Calu3 (cell line): ENCODE measurements around the gene MLLT3. TPM values are rescaled to one million over a fixed set of nuclear protein-coding genes. Genes with fewer than 3 reads are reported as not detected.

Experiments used
- BruUV-seq: library from RNA; stranded (reverse); fragments of 400-500 nt; replicated peaks from 2 replicates; lab custom pipeline; 2021; lab: Mats Ljungman, UMichigan
- CTCF ChIA-PET: fragments of 300-600 bp; sonication (Branson Sonifier 250); formaldehyde crosslinking; loops from one replicate; lab custom pipeline; 2022; ENCODE audit warnings: antibody characterized with exemption; lab: Charles Lee
- DNase-seq: peaks from one replicate; pipeline ENCODE4 v3.0.0; 2022
- H3K27ac Mint-ChIP-seq: one replicate; pipeline ENCODE4 v1.8.0; 2022; ENCODE audit warnings: mixed read lengths; ENCODE audit not compliant: unreplicated experiment
- H3K27me3 Mint-ChIP-seq: one replicate; pipeline ENCODE4 v1.8.0; 2022; ENCODE audit warnings: mixed read lengths; ENCODE audit not compliant: unreplicated experiment
- H3K36me3 Mint-ChIP-seq: one replicate; pipeline ENCODE4 v1.8.0; 2022; ENCODE audit warnings: mild to moderate bottlenecking, moderate library complexity, mixed read lengths; ENCODE audit not compliant: insufficient read depth, unreplicated experiment
- H3K4me1 Mint-ChIP-seq: one replicate; pipeline ENCODE4 v1.8.0; 2022; ENCODE audit warnings: mild to moderate bottlenecking, low read depth, mixed read lengths; ENCODE audit not compliant: unreplicated experiment
- H3K4me3 Mint-ChIP-seq: one replicate; pipeline ENCODE4 v1.8.0; 2022; ENCODE audit warnings: mild to moderate bottlenecking, low read depth, moderate library complexity, mixed read lengths; ENCODE audit not compliant: unreplicated experiment
- H3K9me3 Mint-ChIP-seq: one replicate; pipeline ENCODE4 v1.8.0; 2022; ENCODE audit warnings: low read depth, mixed read lengths; ENCODE audit not compliant: unreplicated experiment
- CTCF ChIP-seq: fragments of 200-600 bp; IDR thresholded peaks from one replicate; pipeline ENCODE4 v1.8.0; 2022; ENCODE audit warnings: antibody characterized with exemption; ENCODE audit not compliant: unreplicated experiment
- intact Hi-C: fragments of 100-400 bp; cut with micrococcal nuclease; formaldehyde crosslinking; loops from one replicate; pipeline ENCODE4 v1.10.0; 2022; ENCODE audit not compliant: unreplicated experiment
- total RNA-seq: library from RNA; stranded (reverse); gene quantifications from 2 replicates; pipeline ENCODE4 v1.2.3, GENCODE V29; 2022

Gene MLLT3
- total RNA-seq, 1 experiment from 2014 or later, result 23.1 TPM

GRCh38 chr9:20621471-20622329 lies 599 bp downstream of the MLLT3 start:
- no TSS peak for BruUV-seq
- TF ChIP-seq CTCF, result no peak
- peak; percentile 44 for DNase-seq
- Mint-ChIP-seq H3K9me3 (no peaks in the 10 kb centered on the region), H3K27me3 (no peaks in the 10 kb centered on the region), H3K36me3 (peaks cover 58% of the 10 kb centered on the region), H3K27ac (peak overlapping the region; percentile 64), H3K4me1 (peaks cover 13% of the 10 kb centered on the region), H3K4me3 (peak overlapping the region; percentile 84)
- intact Hi-C loops, result loop anchor here (1.0 to 10.0 kb wide), 7 partner anchors 68 to 694 kb away; no protein-coding TSS in a partner anchor
- CTCF ChIA-PET, result interaction anchor here (0.9 to 1.6 kb wide), 6 partner anchors 9 to 320 kb away, joined by 3 to 7 read pairs (median 4); no protein-coding TSS in a partner anchor

GRCh38 chr9:20620650-20621470 lies 1.4 kb downstream of the MLLT3 start:
- DNase-seq, result peak; percentile 10
- Mint-ChIP-seq H3K27me3 (no peaks in the 10 kb centered on the region), H3K27ac (peak overlapping the region; percentile 64), H3K4me1 (peaks cover 17% of the 10 kb centered on the region), H3K4me3 (peak overlapping the region; percentile 84), H3K9me3 (no peaks in the 10 kb centered on the region), H3K36me3 (peaks cover 58% of the 10 kb centered on the region)
- intact Hi-C loops, result loop anchor here (5.0 to 10.0 kb wide), 5 partner anchors 134 to 694 kb away; no protein-coding TSS in a partner anchor
- CTCF ChIA-PET, result no interaction called here
- TF ChIP-seq CTCF, result no peak
- BruUV-seq, result no TSS peak

- CTCF ChIA-PET, result interaction anchor here (1.4 kb wide), 1 partner anchor 10 kb away, joined by 4 read pairs; no protein-coding TSS in a partner anchor
- Mint-ChIP-seq H3K27ac (peak overlapping the region; percentile 64), H3K9me3 (no peaks in the 10 kb centered on the region), H3K4me1 (peaks cover 17% of the 10 kb centered on the region), H3K27me3 (no peaks in the 10 kb centered on the region), H3K36me3 (peaks cover 58% of the 10 kb centered on the region), H3K4me3 (peak overlapping the region; percentile 84)
- intact Hi-C loops, result loop anchor here (5.0 to 10.0 kb wide), 5 partner anchors 135 to 692 kb away; no protein-coding TSS in a partner anchor
- DNase-seq, result peak; percentile 14
- TF ChIP-seq CTCF, result no peak
- BruUV-seq, result no TSS peak
Measured at GRCh38 chr9:20619487-20620200, 2.7 kb downstream of the MLLT3 start.
